Right forelimb (tissue), 1 donor: Measurements from ENCODE around the gene C14orf132.
A peak's percentile ranks its signal among the peaks of the same experiment; 100 is the strongest.

Experiments used
- DNase-seq: peaks from one replicate; pipeline ENCODE4 v3.0.0-alpha.2; 2018

C14orf132 gene

DNA sequence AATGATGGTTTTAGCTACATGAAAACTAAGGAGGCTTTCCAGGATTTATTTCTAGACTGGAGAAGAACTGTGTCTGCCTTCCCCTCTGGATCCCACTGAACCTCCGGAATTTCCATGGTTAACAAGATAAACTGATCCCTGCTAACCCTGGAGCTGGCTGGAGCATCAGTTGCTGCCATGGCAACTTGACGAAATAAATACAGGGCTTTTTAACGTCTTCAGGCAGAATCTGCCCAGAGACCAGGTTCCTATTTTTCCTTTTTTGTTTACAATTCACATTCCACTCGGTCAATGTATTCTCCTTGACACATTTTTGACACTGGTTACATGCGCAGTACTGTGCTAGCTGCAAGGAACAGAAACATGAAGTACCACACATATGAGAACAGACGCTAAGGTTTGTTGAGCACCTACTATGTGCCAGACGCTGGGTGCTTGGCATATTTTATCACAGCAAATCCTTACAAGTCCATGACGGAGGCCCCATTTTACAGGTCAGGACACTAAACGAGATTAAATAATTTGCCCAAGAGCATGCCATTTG is 1.7 kb downstream of the C14orf132 start:
- no peak for DNase-seq

DNA sequence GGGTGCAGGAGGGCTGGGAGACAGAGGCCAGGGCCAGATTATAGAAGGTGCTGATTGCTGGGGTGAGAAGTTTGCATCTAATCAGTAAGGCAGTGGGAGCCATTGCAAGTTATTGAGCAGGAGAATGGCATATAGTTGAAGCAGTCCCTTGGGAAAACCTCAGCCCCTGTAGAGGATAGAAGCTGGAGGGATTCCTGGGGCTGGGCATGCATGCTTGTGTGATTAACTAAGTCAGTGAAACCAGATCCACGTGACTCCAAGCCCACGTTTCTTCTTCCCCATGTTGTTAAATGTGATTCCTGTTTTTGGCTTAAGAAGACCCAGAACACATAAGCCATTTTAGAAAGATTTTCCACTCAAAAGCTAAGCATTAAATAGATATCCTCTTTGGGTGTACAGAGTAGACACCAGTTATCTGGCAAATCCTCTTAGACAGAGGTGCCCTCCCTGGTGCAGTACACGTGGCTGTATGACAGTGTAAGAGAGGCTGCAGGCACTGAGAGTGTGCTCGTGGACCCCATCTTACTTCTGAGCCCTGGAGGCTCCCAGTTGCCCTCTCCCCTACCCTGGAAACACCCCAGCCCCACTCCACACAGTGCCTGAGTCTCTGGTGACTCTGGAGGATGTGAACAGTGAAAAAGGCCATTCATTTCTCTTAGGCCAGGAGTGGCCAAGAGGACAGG is 3.2 kb downstream of the C14orf132 start:
- DNase-seq: no peak

DNA sequence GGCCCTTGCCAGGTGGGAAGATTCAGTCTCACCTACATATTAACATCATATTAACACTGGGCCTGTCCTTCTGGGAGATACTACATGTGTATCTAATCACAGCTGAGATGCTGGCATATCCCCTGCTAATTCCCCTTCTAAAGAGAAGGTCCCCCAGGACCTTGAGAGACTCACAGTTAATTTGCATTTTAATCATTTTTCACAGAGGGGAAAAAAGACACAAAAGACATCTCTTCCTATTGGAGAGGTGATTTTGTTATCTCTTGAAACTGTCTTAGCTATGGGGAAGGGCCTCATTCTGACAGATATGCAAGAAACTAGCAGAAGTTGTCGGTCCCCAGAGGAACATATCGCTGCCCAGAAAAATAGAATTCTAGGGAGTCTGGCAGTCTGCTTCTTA is 7.5 kb downstream of the C14orf132 start:
- no peak for DNase-seq

DNA sequence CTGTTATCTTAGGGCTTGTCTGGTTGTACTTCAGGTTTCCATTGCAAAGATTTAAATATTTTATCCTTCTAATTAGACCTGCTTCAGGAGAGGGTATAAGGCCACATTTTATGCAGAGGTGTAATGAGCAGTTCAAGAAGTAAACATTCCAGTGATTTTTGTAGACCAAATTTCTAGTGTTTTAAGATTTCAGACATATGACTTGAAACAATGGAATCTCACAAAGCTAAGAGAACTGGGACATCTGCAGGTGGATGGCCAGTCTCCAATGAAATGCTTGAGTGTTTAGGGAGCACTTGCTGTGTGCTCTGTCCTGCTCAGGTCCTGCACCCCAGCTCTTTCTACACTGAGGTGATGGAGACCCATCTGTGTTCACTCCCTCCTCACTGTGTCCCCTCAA is 7.9 kb downstream of the C14orf132 start:
- DNase-seq: no peak

DNA sequence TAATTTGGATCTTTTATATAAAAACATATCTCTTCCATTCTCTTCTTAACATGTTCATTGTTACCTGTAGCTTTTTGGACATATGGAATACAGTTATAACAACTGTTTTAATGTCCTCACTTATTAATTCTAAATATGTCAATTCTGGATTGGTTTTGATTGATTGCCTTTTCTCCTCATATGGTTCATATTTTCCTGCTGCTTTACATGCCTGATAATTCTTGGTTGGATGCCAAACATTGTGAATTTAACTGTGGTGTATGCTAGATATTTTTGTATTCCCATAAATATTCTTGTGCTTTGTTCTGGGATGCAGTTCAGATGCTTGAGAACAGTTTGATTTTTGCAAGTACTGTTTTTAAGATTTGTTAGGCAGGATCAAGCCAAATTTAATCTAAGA is 10.8 kb downstream of the C14orf132 start:
- DNase-seq: no peak

DNA sequence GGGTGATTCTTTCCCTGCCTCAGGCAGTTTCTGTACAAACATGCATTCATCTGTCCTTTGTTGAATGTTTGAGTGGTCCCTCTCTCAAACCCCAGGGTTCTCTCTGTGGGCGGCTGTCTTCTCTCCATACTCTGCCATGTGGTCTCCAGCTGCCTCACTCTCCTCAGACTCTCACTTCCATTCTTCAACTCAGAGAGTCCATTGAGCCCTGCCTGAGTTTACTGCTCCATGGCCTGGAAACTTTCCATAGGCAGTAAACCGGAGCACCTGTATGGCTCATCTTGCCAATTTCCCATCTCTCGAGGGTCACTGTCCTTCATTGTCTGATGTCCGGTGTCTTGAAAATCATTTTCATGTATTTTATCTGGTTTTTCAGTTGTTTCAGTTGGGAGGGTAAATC is 11.3 kb downstream of the C14orf132 start:
- DNase-seq: no peak

DNA sequence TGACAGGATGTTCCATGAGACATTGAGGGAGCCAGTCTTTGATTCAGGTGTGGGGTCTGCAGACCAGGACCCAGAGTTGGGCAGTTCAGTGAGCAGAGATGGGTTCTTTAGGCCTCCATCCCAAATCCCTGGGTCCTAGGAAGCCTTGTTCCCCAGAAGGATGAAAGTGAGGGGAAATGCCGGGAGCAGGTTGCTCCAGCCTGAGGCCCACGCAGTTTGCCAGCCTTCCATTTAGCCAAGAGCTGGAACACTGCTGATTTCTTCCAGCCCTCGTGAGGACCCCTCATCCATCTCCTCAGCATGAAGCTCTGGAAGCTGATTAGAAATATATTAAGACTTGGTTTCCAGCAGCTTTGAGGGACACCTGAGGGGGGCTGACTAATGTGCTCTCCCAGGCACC is 12.1 kb downstream of the C14orf132 start:
- DNase-seq: no peak

DNA sequence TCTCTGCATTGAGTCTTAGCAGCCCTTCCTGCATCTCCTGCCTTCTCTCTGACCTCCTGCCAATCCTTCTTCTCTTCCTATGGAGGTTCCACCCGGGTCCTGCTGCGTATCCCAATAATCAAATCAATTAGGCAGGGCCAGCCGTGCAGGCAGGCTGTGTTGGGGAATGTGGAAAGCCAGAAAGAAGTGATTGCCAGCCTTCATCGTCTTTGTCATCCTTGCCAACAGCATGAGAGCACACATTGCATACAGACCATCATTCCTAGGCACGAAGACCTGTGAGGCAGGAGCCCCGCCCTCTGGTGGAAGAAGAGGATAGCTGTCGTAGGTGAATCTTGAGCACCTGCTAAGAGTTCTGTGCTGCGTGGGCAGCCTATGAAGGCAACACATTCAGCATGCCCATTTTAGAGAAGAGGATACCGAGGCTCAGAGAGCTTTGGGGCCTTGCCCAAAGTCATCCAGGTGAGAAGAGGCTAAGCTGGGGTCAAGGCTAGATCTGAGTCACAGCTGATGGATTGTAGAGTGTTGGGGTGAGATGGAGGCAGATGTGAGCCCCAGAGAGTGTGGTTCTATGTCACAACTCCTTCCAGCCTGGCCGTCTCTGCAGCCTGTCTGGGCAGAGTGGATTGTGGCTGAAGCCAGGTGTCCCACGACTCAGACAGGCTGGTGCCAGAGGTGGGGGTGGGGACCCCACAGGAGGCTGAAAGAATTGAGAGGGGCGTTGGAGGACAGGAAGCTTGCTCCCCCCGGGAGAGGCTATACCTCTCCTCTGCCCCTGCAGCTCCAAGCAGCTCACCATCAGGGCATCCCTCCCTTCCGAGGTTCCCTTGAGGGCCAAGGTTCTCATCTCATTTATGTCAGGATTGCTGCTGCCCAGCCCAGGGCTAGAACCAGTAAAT is 12.7 kb downstream of the C14orf132 start:
- DNase-seq: no peak

DNA sequence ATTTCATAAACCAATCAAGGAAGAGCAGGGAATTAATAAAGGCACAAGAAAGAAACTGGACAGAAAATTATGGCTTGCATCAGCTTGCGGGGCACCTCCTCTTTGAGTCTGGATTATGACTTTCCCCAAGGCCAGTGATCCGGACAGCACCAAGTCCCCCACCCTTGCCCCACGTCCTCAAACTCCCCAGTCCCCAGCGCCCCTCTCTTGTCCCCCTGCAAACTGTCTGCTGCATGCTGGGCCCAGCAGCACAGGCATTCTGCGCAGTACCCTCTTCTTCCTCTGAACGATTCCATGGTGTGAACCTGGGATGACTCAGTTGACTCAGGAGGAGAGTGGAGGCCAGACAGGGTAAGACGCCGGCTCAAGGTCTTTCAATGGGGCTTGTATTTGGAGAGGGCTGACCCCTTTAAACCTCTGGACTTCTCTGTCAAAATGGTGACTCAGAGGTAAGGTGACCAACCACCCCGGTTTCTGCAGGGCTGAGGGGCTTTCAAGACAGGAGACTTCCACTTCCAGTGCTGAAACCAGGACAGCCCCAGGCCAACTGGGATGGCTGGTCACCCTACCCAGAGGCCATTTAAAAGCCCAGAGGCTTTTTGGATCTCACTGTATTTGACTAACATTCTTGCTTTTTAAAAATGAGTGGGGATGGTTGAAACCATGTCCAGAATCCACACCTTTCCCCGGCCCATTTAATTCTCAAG is 13.5 kb downstream of the C14orf132 start:
- no peak for DNase-seq

DNA sequence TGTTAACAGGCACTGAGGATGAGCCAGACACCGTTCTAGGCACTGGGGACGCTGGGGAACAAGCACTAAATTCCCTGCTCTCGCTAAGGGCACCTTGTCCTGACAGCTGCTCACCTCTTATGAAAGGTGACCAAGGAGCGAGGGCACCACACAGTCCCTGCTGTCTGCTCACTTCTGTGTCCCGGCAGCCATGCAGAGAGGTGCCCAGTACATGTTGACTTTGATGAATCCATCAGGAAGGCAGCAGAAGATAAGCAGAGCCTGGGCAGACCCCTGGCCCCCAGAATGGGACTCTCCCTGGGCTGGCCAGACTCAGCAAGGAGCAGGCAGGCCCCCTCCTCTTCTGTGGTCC is 14.1 kb downstream of the C14orf132 start:
- DNase-seq: no peak

DNA sequence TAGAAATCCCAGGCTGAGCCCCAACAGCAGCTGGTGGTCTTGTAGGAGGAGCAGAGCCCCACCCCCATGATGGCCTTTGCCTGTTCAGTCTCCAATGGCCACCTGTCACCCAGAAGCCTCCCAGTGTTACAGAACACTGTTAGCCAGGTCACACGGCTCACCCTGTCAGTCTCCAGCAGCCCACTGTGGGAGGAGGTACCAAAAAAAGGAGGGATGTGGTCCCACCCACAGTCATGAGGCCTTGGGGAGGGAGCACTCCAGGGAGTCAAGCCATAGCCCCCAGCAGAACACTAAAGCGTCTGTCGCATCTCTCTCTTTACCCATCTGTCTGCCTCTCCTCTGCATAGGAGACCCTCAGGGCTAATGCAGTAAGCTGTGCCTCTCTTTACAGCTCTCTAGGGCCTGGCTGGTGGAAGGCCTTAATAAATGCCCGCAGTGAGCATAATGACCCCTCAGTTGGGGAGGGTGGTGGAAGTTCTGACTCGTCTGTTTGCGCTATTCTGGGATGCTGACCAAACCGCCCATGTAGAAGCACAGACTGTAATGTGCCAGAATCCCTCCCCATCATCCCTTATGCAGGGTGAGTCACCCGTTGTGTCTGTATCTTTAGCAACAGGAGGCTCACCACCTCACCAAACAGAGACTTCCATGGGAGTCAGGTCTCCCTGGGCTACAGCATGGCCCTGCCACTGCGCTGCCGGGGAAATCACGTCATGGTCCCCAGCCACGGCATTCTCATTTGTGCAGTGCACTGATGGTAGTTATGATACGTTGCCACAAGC is 14.6 kb downstream of the C14orf132 start:
- peak; percentile 69 for DNase-seq

DNA sequence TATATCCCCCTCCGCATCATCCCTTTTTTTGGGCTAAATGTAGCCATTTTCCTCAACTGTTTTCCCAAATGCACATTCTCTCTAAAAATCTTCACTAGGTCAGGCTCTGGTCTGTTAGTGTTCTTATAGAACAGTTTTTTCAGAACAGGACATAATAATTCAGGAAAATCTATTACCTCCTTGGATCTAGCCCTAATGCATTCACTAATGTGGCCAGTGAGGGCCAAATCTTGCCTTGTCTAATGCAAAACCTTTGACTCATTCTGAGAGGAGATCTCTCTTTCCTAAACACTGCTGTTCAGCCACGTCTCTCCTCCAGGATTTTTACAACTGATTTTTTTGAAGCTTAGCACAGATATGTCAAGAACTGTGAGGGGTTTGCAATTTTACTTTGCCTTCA is 15.5 kb downstream of the C14orf132 start:
- no peak for DNase-seq

DNA sequence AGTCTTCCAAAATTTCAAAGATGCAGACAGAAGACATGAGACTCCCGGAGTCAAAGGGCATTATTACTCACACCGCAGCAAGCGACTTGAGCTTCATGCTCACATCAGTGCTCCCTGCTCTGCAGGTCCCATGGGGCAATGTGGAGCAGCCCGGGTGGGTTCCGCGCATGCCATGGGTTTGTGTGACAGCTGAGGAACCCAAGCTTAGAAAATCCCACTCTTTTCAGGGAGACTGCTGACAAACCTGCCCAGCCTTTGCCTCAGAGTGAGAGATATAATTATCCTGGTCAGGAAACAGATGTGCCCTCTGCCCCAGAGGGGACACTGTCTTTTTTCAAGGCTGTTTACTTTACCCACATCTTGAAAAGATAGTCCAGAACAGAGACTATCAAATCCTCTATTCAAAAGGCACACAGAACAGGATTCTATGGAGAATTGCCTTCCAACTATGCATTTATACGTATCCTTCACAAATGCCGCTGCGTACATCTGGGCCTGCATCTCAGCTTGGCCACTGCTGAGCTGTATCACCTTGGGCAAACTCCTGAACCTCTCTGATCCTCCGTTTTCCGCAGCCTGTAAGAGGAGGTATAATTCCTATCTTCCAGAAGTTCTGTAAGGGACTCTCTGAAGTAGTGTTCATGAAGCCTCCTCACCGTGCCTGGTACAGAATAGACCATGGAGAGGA is 16.0 kb downstream of the C14orf132 start:
- DNase-seq: no peak

DNA sequence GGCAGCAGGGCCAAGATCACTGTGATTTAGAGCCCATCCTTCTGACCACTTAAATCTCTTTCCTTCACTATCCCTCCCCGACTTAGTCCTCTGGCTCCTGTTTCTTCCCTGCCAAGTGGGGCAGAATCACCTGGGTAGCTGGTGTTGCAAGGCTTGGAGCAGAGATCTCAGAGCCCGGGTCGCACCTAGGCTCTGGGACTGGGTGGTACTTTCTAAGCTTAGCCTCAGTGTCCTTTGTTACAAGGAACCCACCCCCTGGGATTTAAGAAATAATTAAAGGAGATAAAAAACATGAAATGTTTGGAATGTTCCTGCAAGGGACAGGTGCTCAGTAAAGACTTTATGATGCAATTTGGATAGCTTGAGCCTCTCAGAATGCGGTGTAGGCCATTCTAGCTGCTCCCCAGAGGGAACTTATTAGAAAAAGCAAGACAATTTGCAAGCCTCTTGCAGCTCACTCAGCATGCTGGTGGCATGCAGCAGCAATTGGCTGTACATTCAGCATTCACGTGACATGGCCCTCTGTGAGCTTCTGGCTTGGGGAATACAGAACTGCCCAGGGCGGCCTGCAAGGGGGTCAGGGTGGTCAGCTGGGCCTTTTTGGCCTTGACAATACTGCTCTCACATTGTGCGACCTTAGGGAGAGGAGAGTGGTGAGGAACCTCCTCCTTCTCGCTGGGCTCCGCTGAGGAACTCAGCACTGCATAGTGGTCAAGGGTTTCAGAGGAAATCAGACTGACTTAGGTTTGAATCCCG is 16.8 kb downstream of the C14orf132 start:
- DNase-seq: no peak

DNA sequence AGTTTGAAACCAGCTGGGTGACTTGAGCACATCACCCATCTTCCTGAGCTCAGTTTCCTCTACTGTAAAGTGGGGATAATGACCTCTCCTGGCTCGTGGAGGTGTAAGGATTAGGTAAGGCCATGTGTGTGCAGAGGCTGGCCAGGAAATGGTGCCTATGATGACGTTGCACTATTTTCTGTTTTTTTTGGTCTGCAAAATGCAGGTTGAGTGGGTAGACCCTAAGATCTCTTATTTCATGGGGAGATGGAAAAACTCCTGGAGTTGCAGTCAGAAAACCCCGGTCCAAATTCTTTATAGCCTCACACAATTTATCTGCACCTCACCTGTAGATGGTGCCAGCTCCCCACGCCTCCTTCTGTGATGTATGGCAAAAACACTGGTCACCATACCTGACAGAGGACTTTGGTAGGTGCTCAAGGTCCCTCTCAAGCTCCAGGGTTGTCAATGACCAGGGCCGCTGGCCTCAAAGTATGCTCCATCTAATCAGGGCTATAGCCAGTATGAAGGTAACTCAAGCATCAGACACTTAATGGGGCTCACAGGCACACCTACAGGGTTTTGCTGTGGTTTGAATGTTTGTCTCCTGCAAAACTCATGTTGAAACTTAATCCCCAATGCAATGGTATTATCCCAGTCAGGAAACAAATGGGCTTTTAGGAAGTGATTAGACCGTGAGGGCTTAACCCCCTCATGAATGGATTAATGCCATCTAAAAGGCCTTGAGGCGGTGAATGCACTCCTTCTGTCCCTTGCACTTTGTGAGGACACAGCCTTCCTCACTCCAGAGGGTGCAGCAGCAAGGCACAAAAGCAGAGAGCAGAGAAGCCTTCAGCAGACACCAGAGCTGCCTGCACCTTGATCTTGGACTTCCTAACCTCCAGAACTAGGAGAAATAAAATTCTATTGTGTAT is 17.6 kb downstream of the C14orf132 start:
- no peak for DNase-seq

DNA sequence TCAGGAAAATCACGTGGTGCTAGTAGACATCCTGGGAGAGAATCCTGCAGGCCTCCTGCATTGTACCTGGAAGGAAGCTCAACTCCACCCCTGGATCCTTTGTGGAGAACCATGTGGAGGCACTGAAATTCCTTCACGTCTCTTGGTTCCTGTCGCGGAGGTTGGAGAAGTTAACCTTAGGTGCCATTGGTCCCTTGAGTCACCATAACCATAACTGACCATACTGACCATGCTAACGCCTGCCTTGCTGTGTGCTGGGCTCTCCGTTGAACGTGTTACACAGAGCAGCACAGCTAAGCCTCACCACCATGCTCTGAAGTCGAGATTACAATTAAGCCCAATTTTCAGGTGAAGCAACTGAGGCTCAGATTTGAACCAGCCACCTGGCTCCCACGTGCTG is 18.6 kb downstream of the C14orf132 start:
- DNase-seq: no peak

DNA sequence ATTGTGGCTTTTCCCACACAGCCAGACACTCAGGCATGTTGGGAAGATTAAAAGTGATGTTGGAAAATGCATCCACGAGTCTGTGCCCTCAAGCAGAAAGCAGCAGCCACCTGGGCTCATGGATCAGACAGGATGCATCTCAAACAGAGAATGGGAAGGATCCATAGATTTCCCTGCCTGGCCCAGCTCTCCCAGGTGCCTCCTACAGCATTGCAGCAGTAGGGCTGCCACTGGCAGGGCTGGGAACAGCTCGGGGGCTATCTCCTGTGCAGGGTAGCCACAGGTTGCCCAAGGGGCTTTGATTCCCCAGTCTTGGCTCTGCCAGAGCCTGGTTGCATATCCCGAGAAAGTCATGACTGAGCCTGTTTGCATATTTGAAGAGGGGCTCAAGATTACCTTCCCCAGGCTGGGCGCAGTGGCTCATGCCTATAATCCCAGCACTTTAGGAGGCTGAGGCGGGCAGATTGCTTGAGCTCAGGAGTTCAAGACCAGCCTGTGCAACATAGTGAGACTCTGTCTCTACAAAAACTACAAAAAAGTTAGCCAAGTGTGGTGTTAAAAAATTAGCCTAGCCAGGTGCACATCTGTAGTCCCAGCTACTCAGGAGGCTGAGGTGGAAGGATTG is 19.5 kb downstream of the C14orf132 start:
- DNase-seq: peak; percentile 25

DNA sequence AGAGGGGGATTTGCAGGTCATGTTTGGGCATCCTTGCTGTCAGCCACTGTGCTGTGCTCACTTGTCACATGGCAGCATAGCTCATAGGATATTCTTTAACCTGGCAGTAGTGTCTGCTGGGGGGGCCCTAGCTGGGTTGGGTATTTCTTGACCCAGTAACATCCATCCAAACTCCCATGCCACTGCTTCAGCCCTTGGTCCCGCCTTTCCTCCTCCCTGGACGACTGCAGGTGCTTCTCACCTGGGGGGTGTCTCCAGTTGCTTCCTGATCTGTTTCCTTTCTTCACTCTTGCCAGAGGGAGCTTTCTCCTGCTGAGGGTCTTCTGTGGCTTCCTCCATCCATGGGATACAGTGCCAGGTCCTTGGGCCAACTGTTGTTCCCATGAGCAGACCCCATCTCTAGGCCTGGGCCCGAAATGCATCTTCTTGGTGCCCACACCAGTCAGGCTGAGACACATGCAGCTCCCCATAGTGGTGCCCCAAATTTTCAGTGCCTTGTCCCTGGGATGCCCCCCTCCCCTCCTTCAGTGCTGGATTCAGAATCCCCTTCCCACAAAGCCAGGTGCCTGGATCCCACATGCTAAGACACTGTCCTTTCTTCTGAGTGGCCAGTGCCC is 20.5 kb downstream of the C14orf132 start:
- DNase-seq: no peak
